Activated CD4-positive, alpha-beta T cell treated with anti-CD3 and anti-CD28 coated beads, Interleukin-2, Interleukin-4, amounts not matched to agents 100 ng/mL and 50 ng/mL, durations not matched to agents 16 hours and 8 hours (primary cell): ENCODE measurements around the gene ZBTB7C.

ENCODE experiments used
- DNase-seq: peaks from one replicate; pipeline ENCODE4 v3.0.0-alpha.2; 2020; ENCODE audit warnings: low spot score

The ZBTB7C gene

DNA sequence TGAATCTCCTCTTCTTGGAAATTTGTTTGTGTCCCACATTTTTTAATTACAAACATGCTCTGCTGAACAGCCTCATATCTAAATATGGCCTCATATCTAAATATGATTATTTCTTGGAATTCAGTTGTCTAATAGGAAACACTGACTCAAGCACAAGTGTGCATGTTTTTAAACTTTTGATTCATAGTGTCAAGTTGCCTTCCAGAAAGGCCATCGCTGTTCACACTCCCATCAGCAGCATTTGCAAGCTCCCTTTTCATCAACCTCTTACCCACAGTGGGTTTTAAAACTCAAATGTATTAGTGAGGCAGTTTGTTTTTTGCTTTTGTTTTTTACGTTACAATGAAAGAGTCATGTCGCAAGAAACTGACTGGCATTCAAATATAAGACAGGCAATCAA is 413.5 kb downstream of the ZBTB7C start:
- no peak for DNase-seq

DNA sequence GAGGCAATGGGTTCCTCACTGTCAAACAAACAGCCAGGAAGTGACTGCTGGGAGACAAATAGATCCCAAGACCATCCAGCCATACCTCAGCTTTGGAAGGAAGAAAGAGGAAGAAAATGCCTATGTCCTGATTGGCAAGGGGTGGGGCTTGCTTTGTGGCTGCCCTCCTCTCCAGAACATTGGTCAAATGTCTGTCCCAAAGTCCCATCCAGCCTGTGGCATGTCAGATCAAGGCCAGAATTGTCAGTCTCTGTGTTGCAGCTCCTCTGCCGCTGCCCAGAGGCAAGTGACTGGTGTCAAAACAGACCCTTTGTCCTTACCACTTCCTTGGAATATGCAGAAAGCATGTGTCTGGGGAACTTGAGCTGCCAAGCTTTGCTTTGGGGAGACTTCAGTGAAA is 415.8 kb downstream of the ZBTB7C start:
- no peak for DNase-seq

DNA sequence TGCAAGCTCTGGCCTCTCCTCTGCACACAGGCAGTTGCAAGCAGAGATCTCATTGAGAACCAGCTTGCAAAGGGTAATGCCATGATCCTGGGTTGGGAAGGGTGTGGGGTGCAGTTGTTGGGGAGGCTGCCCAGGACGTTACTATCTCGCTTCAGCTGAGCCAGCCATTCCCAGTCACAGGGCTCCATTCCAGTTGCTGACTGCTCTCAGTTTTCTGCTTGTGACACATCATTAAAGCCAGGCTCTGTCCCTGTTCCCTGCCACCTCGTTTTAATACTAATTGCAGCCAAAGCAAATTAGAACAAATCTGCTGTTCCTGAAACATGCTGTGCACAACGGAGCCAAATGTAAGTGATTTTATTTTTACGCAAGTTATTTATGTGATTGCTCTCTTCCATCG is 416.2 kb downstream of the ZBTB7C start:
- no peak for DNase-seq

DNA sequence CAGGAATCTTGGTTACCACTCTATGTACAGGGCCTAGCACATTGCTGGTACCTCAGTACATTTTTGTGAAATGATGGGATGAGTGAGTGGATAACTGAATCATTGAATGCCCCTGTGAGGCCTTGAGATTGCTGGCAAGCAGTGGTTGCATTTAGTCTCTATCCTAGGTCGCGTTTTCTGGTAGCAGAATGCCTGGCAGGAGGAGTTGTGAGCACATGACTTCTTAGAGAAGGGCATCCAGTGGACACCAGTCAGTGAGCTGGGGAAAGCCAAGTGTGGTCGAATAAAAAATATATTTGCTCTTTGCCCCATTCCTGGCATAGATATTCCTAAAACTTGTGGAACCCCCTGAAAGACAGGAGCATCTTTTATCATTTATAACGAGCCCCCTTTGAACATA is 416.9 kb downstream of the ZBTB7C start:
- no peak for DNase-seq

DNA sequence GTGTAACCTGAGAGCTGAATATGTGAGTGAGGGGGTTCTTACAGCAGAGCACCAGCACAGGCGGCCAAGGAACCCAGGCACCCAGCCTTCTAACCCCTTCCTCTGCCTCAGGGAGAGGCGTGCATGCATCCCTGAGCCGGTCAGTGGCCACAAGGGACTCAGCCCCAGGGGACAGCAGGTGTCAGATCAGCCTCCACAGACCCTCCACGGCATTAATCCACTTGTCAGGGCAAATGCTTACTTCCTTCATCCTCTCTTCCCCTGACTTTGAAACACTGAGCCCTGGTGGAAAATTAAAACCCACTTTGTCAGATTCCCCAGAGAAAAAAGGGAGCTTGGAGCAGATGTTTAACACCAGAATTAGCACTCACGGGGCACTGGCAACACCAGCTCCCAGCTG is 418.2 kb downstream of the ZBTB7C start:
- no peak for DNase-seq

DNA sequence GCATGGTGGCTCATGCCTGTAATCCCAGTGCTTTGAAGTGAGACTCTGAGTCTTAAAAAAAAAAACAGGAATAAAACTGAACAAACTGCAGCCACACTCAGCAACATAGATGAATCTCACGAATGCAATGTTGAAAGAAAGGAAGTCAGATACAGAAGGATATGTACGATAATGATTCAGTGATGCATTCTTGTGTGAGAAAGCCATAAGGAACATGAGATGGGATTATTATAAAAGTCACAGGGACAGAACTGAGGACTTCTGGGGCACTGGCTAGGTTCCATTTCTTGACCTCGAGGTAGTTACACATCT is 421.8 kb downstream of the ZBTB7C start:
- no peak for DNase-seq

DNA sequence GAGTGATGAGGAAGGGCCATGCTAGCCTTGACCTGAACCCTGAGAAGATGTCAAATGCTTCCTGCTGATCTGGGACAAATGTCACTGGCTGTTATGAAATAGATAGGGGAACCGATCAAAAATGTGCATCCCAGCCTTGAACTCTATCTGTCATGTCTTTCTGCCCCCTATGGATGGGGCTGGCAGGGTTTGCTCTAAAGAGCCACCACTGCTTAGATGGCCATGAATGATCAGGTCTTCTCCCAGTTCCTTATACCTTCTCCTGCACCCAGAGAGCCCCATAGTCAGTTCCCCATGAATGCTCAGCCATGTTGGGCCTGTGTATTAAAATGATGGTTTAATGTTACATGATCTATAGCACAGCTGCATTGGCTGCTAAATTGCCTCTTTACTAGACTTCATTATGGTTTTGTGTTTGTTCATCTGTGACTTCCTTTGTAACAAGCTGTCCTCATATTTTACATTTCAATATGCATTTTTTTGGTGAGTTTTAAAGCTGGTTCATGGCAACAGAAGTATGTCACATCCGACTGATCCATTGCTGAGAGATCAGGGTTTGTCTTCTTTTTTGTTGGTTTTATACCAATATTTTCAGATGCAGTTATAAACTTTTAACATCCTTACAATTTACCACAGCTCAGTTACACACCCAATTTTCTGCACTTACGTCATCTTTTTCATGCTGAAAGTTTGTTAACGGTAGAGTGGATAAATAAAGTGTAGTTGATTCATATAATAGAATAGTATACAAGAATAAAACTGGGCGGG is 422.4 kb downstream of the ZBTB7C start:
- DNase-seq, result no peak

DNA sequence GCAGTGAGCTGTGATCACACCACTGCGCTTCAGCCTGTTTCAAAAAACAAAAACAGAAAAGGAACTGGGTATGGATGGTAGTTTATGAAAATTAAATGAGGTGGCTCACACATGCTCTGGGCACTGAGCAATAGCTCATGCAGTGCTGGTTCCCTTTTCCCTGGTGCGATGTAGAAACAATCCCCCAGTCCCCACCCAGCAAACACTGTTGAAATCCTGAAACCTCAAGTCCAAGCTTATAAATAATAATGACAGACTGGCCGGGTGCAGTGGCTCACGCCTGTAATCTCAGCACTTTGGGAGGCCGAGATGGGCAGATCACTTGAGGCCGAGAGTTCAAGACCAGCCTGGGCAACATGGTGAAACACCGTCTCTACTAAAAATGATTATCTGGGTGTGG is 423.3 kb downstream of the ZBTB7C start:
- no peak for DNase-seq

DNA sequence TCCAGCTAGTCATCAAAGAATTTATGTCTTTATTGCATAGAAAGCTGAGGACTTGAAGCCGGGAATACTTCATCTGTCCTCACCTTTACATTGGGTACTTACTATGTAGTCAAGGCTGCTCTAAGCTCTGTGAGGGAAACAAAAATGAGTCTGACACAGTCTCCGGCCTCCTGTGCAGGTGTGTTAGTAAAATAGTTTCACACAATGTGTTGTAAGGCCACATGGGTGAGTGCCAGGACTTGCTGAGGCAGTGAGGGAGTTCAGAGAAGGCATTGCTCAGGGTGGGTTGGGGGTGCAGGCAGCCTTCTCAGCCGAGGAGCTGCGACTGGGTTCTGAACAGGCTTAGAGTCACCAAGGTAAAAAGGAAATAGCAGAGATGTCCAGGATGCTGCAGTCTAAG is 424.2 kb downstream of the ZBTB7C start:
- DNase-seq, result no peak

- no peak for DNase-seq
Measured at GRCh38 chr18:47983946-47984345, 425.2 kb downstream of the ZBTB7C start.

- DNase-seq, result no peak
Measured at GRCh38 chr18:47983055-47983454, 426.1 kb downstream of the ZBTB7C start.

GRCh38 chr18:47981830-47982229 is 427.4 kb downstream of the ZBTB7C start:
- DNase-seq, result no peak

DNA sequence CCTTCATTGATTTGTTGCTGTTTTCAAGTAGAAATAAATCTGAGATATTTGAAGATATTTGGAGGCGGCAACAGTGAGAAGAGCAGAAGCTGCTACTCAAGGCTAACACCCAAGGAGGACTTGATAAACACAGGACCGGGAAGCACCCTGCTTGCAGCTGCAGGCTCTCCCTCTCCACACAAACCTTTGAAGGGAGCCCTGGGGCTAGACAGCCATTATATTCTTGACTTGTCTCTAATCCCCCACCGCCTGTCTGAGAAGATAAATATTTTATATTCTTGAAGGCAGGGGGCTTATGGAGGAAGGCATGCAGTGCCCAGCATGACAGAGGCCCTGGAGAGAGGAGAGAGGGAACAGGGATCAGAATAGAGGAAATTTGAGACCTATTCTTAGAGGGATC is 427.9 kb downstream of the ZBTB7C start:
- no peak for DNase-seq

DNA sequence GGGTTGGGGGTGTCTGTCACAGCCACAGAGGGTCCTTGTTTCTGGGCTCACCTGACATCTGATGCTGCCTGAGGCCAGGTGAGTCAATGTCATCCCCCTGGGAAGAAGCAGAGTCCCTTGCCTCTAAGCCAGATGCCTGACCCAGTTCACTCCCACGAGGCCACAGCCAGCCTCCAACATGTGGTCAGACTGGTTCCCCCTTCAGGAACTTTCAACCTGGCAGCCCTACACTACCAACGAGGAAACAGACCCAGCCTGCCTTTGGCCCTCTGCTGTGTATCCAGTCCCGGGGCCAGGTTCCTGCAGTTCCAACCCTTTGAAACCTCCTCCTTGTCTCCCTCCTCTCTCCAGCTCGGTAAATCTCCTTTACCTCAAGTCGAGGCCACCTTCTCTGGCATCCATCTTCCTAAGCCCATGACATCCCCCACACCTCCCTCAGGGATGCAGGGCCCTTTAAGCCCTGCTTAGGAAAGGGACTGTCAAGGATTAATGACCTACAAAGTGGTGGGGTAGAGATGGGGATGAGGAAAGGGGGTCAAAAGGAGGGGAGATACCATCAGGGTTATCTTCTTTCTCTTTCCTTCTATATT is 429.5 kb downstream of the ZBTB7C start:
- no peak for DNase-seq

DNA sequence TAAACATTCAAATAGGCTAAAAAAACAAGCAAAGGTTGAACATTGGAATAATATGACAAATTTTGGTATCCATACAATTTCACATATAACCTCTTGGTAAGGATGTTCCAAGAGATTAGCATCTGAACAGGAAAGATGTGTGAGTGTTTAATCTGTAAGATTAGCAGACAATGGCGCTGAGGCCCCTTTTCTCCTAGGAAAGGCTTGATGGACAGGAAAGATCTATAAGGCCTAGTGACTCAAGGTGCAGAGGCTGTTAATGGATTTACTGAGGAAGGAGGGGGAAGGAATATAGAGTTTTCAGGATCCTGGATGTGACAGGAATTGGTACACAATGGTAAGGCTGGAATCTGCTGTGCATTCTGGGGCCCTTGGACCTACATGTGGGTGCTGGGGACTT is 430.6 kb downstream of the ZBTB7C start:
- DNase-seq, result no peak

- no peak for DNase-seq
Measured at GRCh38 chr18:47978141-47978540, 431.0 kb downstream of the ZBTB7C start.
